NB4 (cell line): ENCODE data around the gene PNMT.

Experiments
- DNase-seq: peaks from one replicate; pipeline ENCODE4 v3.0.0; 2010; ENCODE audit warnings: low read depth
- H3K4me3 ChIP-seq: one replicate; pipeline ENCODE4 v1.5.1; 2011; ENCODE audit warnings: mild to moderate bottlenecking, low read depth, low read length, moderate library complexity
- MYC ChIP-seq: IDR thresholded peaks from 2 replicates; pipeline ENCODE4 v1.6.1; 2011; ENCODE audit warnings: low read depth, low read length
- POLR2A ChIP-seq: IDR thresholded peaks from 2 replicates; pipeline ENCODE4 v1.6.1; 2011; ENCODE audit warnings: mild to moderate bottlenecking; ENCODE audit not compliant: insufficient read length; ENCODE audit errors: extremely low read depth
- TF ChIP-seq, protein P1 (sequence below): IDR thresholded peaks from 2 replicates; pipeline ENCODE4 v1.6.1; 2011; ENCODE audit warnings: low read depth, low read length
- TF ChIP-seq, protein P2 (sequence below): IDR thresholded peaks from one replicate; pipeline ENCODE4 v1.5.1; 2012; ENCODE audit warnings: low read depth, low read length

PNMT gene

DNA sequence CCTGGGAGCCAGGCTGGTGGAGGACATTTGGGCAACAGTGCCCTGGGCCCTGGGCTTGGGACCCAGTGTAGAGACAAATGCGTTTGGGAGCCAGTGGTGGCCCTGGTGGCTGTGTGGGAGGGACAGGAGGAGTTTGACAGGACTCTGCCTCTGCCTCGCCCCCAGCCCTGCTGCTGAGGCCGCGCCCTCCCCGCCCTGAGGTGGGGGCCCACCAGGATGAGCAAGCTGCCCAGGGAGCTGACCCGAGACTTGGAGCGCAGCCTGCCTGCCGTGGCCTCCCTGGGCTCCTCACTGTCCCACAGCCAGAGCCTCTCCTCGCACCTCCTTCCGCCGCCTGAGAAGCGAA, 15.0 kb upstream of the PNMT start:
- H3K4me3 ChIP-seq, result no peak overlapping the region
- no peak for DNase-seq
- TF ChIP-seq POLR2A (no peak), MYC (no peak)
- TF ChIP-seq, protein P1, sequence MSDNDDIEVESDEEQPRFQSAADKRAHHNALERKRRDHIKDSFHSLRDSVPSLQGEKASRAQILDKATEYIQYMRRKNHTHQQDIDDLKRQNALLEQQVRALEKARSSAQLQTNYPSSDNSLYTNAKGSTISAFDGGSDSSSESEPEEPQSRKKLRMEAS, result no peak
- TF ChIP-seq, protein P2, sequence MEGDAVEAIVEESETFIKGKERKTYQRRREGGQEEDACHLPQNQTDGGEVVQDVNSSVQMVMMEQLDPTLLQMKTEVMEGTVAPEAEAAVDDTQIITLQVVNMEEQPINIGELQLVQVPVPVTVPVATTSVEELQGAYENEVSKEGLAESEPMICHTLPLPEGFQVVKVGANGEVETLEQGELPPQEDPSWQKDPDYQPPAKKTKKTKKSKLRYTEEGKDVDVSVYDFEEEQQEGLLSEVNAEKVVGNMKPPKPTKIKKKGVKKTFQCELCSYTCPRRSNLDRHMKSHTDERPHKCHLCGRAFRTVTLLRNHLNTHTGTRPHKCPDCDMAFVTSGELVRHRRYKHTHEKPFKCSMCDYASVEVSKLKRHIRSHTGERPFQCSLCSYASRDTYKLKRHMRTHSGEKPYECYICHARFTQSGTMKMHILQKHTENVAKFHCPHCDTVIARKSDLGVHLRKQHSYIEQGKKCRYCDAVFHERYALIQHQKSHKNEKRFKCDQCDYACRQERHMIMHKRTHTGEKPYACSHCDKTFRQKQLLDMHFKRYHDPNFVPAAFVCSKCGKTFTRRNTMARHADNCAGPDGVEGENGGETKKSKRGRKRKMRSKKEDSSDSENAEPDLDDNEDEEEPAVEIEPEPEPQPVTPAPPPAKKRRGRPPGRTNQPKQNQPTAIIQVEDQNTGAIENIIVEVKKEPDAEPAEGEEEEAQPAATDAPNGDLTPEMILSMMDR, result no peak

DNA sequence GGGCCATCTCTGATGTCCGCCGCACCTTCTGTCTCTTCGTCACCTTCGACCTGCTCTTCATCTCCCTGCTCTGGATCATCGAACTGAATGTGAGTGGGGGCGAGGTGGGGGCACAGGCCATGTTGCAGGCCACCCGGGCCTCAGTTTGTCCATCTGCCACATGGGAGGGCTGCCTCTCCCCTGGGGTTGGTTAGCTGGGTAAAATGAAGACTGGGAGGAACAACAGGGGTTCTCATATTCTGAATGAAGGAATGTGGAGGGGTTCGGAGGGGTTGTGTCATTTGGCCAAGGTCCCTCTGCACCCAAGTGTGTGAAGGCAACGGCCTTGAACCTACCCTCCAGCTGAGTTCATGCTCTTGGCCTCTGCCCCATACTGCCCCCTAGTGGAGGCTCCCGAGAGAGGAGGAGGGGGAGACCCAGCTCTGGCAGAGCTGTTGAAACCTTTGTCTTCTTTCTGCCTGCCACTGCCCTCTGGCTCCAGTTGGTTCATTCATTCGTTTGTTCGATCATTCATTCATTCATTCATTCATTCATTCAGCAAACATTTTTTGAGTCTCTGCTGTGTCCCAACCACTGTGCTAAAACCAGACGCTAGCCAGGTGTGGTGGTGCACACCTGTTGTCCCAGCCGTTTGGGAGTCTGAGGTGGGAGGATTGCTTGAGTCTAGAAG, 14.5 kb upstream of the PNMT start:
- no peak overlapping the region for H3K4me3 ChIP-seq
- TF ChIP-seq, protein P2, result peak; percentile 97
- no peak for TF ChIP-seq MYC
- DNase-seq, result peak; percentile 78

DNA sequence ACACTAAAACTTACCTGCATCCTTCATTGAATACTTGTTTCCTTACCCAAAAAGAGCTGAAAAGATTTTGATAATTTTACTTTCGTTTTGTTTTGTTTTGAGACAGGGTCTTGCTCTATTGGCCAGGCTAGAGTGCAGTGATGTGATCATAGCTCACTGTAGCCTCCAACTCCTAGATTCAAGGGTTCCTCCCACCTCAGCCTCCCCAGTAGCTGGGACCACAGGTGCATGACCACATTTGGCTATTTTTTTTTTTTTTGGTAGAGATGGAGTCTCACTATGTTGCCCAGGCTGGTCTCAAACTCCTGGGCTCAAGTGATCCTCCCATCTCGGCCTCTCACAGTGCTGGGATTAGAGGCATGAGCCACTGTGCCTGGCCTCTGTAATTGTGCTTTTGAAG, 13.1 kb upstream of the PNMT start:
- no peak for TF ChIP-seq MYC
- TF ChIP-seq, protein P1, result no peak
- TF ChIP-seq POLR2A, result no peak
- TF ChIP-seq, protein P2, result no peak
- no peak for DNase-seq
- no peak overlapping the region for H3K4me3 ChIP-seq

DNA sequence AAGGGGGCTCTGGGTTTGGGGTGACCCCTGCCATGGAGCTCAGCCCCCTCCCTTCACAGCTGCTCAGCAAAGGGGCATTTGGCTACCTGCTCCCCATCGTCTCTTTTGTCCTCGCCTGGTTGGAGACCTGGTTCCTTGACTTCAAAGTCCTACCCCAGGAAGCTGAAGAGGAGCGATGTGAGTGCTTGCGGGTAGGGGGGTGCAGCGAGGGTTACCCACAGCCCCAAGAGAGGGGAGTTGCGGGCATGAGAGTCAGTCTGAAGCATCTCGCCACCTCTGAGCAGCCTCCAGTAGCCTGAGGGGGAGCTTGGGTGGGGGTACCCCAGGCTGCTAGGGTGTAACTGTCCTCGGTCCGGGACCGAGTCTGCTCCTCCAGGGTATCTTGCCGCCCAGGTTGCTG, 9.9 kb upstream of the PNMT start:
- H3K4me3 ChIP-seq, result no peak overlapping the region

DNA sequence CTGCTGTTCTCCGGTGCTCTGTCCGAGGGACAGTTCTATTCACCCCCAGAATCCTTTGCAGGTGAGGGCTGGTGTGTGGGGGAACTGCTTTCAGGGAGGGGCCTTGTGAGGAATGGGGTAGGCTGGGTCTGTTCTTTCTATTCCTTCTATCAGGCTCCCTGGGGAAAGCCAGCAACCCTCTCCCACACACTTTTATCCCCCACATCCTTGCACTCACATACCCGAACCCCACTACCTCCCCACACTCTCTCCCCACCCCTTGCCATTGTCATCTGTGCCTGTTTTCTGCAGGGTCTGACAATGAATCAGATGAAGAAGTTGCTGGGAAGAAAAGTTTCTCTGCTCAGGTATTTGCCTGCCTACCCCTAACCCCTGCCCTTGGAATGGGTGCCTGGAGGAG, 9.5 kb upstream of the PNMT start:
- no peak overlapping the region for H3K4me3 ChIP-seq
- TF ChIP-seq, protein P2, result no peak
- no peak for TF ChIP-seq POLR2A
- TF ChIP-seq, protein P1, result no peak
- no peak for TF ChIP-seq MYC
- no peak for DNase-seq

More for the DNA sequence above, 9.9 kb upstream of the PNMT start:
- TF ChIP-seq POLR2A (no peak), MYC (no peak)
- TF ChIP-seq, protein P1, result no peak
- no peak for DNase-seq

DNA sequence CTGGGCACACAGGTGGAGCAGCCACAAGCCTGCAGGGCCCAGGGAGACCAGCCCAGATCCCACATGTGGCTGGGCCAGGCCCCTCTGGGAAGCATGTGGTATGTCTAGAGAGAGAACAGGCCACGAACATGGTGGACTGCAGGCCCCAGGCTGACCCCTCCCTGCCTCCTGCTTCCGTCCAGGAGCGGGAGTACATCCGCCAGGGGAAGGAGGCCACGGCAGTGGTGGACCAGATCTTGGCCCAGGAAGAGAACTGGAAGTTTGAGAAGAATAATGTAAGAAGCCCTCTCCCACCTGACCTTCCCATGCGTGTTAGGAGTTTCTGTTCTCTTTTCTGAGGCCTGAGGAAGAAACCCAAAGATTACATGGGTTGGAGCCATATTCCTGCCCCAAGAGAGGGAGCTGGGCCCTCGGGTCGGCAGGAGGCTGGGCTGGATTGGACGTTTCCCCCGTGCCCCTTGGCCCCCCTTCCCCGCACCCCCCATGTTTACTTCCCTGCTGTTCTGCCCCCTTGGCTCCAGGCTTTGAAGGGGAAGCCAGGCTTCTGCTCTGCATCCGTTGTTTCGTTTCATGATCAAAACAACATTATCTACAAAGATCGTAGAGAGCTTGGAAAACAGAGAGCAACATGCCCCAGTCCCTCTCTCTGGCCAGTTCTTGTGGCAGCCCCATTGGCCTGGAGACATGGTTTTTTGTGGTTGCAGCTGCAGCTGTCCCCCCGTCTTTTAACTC, 8.8 kb upstream of the PNMT start:
- TF ChIP-seq, protein P2, result no peak
- TF ChIP-seq, protein P1, result no peak
- TF ChIP-seq POLR2A, result no peak
- DNase-seq, result no peak
- no peak overlapping the region for H3K4me3 ChIP-seq
